Measurements from ENCODE around the gene ZFHX3. TPM values are rescaled to one million over a fixed set of nuclear protein-coding genes. Genes with fewer than 3 reads are reported as not detected.

Gene ZFHX3
- total RNA-seq, 1 experiment from 2014 or later = 21.8 TPM

GRCh38 chr16:72889616-72890582, 158.0 kb downstream of the ZFHX3 start:
- no TSS peak for BruUV-seq (replicated peaks)
- Histone ChIP-seq H3K27ac (ENCODE audit: low read depth, low read length, poor library complexity, severe bottlenecking) (no peak overlapping the region), H3K4me1 (ENCODE audit: insufficient read depth, low read length, poor library complexity, severe bottlenecking) (peaks cover 20% of the 10 kb centered on the region), H3K4me3 (ENCODE audit: low read depth, low read length, poor library complexity, severe bottlenecking) (no peak overlapping the region), H3K9me3 (ENCODE audit: low read depth, low read length, poor library complexity, severe bottlenecking) (no peaks in the 10 kb centered on the region), H3K36me3 (ENCODE audit: insufficient read depth, low read length, poor library complexity, severe bottlenecking) (no peaks in the 10 kb centered on the region), H3K27me3 (replicated peaks; ENCODE audit: insufficient read depth, low read depth, low read length, poor library complexity) (no peaks in the 10 kb centered on the region)
- POLR2A ChIA-PET (ENCODE audit: low non-redundant PET) = no interaction called here
- CTCF ChIA-PET = interaction anchor here (0.6 kb wide), 1 partner anchor 989 kb away, joined by 4 read pairs; no protein-coding TSS in a partner anchor
- DNase-seq (ENCODE audit: low spot score) = no peak
- intact Hi-C loops (cut with micrococcal nuclease; ENCODE audit: unreplicated experiment) = no loop called here
- TF ChIP-seq CTCF (conservative IDR thresholded peaks at IDR 0.05; ENCODE audit: low read depth, low read length) (no peak), EZH2 (IDR thresholded peaks at IDR 0.05; ENCODE audit: borderline replicate concordance, low read depth, low read length, poor library complexity, severe bottlenecking) (no peak)

- DNase-seq (ENCODE audit: low spot score) = no peak
- no TSS peak for BruUV-seq (replicated peaks)
- Histone ChIP-seq H3K4me3 (ENCODE audit: low read depth, low read length, poor library complexity, severe bottlenecking) (no peak overlapping the region), H3K4me1 (ENCODE audit: insufficient read depth, low read length, poor library complexity, severe bottlenecking) (no peaks in the 10 kb centered on the region), H3K9me3 (ENCODE audit: low read depth, low read length, poor library complexity, severe bottlenecking) (no peaks in the 10 kb centered on the region), H3K27ac (ENCODE audit: low read depth, low read length, poor library complexity, severe bottlenecking) (no peak overlapping the region), H3K27me3 (replicated peaks; ENCODE audit: insufficient read depth, low read depth, low read length, poor library complexity) (no peaks in the 10 kb centered on the region), H3K36me3 (ENCODE audit: insufficient read depth, low read length, poor library complexity, severe bottlenecking) (no peaks in the 10 kb centered on the region)
- TF ChIP-seq CTCF (conservative IDR thresholded peaks at IDR 0.05; ENCODE audit: low read depth, low read length) (no peak), EZH2 (IDR thresholded peaks at IDR 0.05; ENCODE audit: borderline replicate concordance, low read depth, low read length, poor library complexity, severe bottlenecking) (no peak)
- POLR2A ChIA-PET (ENCODE audit: low non-redundant PET) = no interaction called here
- intact Hi-C loops (cut with micrococcal nuclease; ENCODE audit: unreplicated experiment) = no loop called here
- CTCF ChIA-PET = no interaction called here
Observed at GRCh38 chr16:72887537-72887936, 160.4 kb downstream of the ZFHX3 start.

GRCh38 chr16:72886346-72886974, 161.5 kb downstream of the ZFHX3 start:
- H3K27me3 ChIP-seq (replicated peaks; ENCODE audit: insufficient read depth, low read depth, low read length, poor library complexity) = no peaks in the 10 kb centered on the region
- H3K27ac ChIP-seq (ENCODE audit: low read depth, low read length, poor library complexity, severe bottlenecking) = no peak overlapping the region
- H3K4me1 ChIP-seq (ENCODE audit: insufficient read depth, low read length, poor library complexity, severe bottlenecking) = no peaks in the 10 kb centered on the region
- DNase-seq (ENCODE audit: low spot score) = no peak
- H3K36me3 ChIP-seq (ENCODE audit: insufficient read depth, low read length, poor library complexity, severe bottlenecking) = no peaks in the 10 kb centered on the region
- no peak for TF ChIP-seq EZH2 (IDR thresholded peaks at IDR 0.05; ENCODE audit: borderline replicate concordance, low read depth, low read length, poor library complexity, severe bottlenecking)
- no peak for TF ChIP-seq CTCF (conservative IDR thresholded peaks at IDR 0.05; ENCODE audit: low read depth, low read length)
- BruUV-seq (replicated peaks) = no TSS peak
- intact Hi-C loops (cut with micrococcal nuclease; ENCODE audit: unreplicated experiment) = no loop called here
- ChIA-PET CTCF (no interaction called here), POLR2A (ENCODE audit: low non-redundant PET) (no interaction called here)
- no peak overlapping the region for H3K4me3 ChIP-seq (ENCODE audit: low read depth, low read length, poor library complexity, severe bottlenecking)
- no peaks in the 10 kb centered on the region for H3K9me3 ChIP-seq (ENCODE audit: low read depth, low read length, poor library complexity, severe bottlenecking)

Measured in A673 (cell line).